NCI-H187 treated with DMSO at 0.1 percent for 48 hours (cell line): Measurements from ENCODE around the gene EVA1B.

Experiments used
- DNase-seq: peaks from one replicate; lab custom pipeline; 2025; lab: John Stamatoyannopoulos, UW

Gene EVA1B, protein sequence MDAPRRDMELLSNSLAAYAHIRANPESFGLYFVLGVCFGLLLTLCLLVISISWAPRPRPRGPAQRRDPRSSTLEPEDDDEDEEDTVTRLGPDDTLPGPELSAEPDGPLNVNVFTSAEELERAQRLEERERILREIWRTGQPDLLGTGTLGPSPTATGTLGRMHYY

DNA sequence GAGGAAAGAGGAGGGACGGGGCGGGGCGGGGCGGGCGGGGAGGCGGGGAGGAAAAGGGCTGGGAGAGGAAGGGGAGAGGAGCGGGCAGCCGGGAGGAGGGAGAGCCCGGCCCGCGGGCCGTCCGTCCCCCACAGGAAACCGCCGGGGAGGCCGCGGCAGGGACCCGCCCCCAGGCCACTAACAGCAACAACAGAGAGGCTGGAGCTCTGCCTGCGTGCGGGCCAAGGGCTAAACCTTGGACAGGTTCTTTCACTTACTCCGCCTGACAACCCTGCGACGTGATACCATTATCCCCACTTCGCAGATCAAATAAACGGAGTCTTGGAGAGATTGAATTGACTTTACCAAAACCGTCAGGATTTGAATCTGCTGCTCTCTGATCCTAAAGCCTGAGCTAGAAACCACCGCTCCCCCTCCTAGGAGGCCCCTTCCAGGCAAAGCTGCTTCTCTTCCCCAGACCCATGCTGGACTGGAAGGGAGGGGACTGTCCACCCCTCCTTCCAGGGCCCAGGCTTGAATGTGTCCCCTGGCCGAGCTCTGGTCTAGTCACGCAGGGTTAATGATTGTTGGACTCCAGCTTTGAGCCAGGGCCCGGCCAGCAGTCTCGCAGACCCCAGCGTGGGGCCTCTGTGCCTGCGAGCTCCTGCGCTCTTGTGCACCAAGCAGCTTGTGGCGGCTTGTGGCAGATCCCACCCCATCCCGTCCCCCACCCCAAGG is at the start of gene EVA1B:
Gene EVA1B (minus strand): TSS at position 10 of the 717 bp plus-strand sequence. CDS start 608 bp downstream, outside the sequence.
- DNase-seq: no peak

DNA sequence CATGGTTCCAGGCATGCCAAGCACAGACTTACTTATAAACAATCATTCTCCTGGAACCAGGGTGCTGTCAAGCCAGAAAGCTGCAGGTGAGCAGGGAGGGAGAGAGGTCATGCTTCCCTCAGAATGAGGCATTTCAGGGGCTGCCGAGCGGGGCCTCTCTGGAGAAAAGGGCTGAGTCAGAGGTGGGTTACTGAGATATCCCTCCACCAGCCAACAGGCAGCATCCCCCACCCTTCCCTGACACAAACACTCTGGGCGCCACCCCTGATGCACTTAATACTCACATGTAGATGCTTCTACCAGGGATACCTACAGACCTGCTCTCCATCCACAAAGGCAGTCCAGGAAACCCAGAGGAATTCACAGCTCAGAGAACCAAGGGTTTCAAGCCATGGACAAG is 49.2 kb upstream of the EVA1B start:
- no peak for DNase-seq

DNA sequence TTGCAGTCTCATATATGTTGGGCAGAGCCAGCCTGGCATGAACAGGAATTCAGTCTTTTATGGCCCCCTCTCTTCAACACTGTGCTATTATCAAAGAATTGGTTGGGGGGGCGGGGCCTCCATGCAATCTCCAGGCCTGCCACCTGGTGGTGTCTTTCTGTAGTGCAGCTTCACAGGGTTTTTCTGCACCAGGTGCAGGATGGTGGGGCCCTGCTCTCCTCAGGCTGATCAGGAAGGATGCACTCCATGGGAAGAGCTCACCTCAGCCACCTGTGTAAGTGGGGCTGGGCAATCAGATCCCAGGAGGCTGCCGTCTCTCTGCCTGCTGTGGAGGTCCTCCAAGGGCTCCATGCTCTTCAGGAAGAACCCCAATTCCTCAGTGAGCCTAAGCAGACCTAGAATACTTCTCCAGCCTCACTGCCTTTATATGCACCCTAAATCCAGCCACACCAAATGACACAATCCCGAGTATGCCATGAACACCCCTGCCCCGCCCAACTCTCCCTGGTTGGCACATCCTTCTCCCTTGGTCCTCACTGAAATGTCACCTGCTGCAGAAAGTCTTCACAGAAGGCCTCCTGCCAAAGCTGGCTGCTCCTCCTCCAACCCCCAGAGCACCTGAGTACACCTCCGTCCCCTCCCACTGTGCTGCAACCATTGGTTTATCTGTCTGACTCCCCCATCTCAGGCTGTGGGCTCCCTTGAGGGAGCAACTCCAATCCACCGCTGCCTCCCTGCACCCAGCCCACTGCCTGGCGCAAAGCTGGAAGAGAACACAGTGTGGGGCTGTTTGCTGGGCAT is 45.8 kb upstream of the EVA1B start:
- DNase-seq: peak; percentile 14

GRCh38 chr1:36367798-36368197 is 44.4 kb upstream of the EVA1B start:
- peak; percentile 74 for DNase-seq

DNA sequence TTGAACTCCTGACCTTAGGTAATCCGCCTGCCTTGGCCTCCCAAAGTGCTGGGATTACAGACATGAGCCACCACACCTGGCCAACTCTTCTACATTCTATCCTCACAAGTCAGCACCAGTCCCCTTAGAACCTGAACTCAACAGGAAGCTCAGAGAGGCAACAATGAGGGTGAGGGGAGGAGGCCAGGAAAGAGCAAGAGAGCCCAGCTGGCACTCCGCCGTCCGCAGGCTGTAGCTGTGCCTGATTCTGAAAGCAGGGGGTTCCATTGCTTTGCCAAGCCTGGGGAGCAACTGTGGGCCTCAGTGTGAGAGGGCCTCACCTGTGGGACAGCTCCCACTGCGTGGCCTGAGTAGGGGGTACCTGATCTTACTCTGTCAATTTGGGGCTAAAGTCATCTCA is 43.6 kb upstream of the EVA1B start:
- no peak for DNase-seq

DNA sequence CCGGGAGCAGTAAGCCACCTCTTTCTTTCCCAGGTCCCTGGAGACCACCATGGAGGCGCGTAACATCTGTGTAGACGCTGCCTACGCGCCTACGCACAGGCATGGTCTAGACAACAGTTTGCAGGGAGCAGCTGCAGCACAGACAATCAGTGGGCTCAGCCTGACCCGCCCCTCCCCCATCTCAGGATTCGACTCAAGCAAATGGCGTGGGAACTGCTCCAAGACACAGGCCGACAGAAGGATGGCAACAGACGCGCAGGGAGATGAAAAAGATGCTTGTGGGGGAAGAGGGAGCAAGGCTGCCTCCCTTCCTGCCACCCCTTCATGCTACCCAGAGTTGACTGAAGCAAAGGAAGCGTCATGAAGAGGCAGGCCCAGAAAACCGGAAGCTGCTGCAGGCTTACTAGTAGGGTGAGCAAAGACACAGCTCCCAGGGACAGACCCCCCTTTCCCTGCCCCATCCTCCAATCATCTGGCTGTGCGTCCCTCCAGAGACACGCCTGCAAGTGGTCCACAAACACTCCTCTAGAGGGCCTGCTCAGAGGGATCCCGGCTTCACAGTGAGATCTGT is 42.7 kb upstream of the EVA1B start:
- DNase-seq: no peak

- no peak for DNase-seq
These were observed 41.9 kb upstream of the EVA1B start for GRCh38 chr1:36365381-36365780.

DNA sequence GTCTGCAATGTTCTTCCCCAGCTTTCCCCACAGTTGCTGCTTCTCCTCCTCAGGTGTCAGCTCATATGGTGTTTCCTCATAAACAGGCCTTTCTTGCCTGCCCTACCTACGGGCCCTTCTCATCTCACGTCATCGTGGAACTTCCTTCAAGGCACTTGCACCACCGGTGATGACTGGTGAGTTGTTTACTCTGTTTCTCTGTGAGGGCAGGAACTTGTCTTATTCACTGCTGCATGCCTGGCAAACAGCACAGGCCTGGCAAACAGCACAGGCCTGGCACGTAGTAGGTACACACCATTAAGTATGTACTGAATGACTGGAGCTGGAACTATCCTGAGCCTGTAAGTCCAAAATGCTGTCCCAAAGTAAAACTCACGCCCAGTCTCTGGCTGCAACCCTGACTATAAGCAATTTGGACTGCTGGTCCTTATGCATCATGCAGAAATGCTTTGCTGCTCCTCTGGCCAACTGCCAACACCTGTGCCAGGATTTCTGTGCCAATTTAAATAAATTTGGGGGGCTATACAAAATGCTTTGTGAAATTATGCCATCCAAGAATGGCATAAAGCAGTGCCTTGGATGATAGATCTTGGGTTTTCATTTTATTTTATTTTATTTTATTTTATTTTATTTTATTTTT is 36.6 kb upstream of the EVA1B start:
- DNase-seq: no peak

- DNase-seq: no peak
These were observed 35.9 kb upstream of the EVA1B start for GRCh38 chr1:36359383-36359782.

DNA sequence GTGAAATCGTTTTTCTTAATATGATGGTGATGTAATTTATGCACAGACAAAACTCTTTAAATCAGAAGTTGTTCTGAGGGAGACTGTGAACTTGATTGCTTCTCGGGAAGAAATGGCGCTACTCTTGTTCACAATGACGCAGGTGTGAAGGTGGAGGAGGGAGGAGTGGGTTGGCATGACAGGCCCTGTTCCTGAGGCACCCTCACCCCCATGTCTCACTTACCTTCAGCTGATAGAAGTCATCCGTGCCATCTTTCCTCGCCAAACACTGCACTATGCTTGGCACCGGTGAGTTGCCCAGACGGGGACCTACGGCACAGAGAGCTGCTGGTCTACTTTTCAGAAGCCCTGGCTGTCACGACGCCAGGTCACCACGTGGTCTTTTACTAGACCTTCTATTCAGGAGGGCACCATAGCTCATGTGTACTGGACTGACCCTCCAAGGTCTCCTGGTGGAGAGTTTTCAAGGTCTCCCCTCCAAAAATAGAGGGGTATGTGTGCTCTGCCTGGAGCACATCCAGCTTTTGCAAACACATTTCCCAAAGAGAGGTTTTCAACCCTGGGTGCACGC is 35.2 kb upstream of the EVA1B start:
- DNase-seq: no peak

DNA sequence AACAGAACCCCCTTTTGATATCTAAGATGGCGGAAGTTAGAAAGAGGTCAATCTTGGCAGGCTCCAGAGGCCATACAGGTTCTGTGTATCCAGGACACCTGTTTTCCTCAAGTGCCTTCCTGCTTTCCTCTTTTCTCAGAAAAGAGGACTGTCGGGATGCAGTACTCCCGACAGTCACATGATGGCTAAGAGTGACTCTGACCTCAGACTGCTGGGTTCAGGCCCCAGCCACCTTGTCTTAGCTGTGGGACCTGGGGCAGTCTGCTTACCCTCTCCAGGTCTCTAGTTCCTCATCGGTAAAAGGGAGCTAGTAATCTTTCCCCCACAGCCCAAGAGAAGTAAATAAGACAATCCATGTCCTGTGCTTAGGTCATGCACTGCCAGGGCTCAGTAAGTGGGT is 32.4 kb upstream of the EVA1B start:
- no peak for DNase-seq

DNA sequence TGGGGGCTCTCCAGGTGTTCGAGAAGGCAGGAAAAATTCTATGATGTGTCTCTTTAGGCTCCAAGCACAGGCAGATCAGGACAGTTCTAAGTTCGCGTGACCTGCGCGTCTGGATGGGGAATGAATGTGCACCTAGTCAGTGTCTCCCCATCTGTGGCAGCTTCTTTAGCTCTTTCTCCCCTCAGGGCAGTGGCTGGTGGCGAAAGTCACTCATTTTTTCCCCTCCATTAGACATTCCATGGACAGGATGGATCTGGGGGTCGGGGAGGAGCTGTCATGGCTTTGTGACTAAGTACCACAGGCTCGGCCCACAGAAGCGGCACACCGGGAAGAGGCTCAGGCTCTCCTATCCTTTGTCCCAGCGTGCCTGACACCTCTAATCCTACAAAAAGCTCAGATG is 31.0 kb upstream of the EVA1B start:
- DNase-seq: no peak

- no peak for DNase-seq
These were observed 29.7 kb upstream of the EVA1B start for GRCh38 chr1:36352910-36353878.

DNA sequence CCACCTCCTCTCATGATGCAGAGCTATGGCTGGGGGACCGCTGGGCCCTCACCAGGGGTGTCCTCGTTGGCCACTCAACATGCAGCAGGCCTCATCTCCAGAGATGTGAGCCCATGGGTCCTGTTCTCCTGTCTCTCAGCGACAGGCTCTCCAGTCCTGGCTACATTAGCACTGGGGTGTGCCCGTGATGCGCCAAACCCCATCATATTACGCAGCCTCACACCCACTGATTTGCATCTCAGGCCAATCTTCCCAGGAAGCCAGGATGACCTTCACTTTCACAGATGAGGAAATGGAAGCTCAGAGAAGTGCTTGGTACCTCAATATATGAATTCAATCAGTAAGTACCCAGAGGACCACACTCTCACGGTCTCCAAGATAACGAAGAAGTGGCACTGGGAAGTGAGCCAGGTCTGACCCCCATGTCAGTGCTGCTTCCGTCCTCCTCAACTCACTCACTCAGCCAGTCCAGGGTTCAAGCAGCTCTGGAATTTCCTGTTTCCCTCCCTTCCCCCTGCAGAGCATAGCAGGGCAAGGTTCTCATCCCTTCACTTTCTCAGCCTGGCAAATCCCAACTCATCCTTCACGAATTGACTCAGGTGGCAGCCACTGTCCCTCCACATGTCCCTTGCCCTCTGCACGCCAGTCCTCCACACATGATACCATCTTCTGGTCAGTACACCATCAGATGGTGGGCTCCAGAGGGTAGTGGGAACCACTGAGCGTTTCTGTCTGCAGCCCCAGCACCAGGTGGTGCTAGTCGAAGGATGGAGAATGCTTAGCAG is 28.9 kb upstream of the EVA1B start:
- no peak for DNase-seq

- DNase-seq: no peak
These were observed 28.0 kb upstream of the EVA1B start for GRCh38 chr1:36351227-36351977.

DNA sequence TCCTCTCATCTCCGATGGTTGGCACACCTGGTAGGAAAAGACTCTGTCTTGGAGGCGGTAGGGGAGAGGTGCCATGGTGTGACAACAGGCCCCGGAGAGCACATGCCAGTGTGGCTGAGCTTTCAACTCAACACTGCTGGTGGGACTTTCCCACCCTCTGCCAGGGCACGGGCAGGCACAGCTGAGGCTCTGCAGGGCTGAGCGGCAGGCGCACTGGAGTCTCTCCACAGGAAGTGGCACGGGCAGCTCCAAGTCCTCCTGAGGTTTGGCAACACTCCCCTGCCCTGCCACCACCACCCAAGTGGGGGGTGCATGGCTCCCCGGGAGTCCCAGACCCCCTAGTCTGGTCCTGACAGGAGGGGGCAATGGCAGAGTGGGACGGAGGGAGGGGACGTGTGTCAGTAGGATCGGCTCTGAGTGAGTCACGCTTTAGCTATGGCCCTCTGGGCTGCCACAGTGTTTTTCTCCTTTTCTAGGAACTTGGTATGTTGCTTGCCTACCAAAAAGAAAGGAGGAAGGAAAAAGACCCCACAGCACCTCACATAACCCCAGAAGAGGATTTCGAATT is 27.3 kb upstream of the EVA1B start:
- no peak for DNase-seq

GRCh38 chr1:36349839-36350238 is 26.4 kb upstream of the EVA1B start:
- no peak for DNase-seq

DNA sequence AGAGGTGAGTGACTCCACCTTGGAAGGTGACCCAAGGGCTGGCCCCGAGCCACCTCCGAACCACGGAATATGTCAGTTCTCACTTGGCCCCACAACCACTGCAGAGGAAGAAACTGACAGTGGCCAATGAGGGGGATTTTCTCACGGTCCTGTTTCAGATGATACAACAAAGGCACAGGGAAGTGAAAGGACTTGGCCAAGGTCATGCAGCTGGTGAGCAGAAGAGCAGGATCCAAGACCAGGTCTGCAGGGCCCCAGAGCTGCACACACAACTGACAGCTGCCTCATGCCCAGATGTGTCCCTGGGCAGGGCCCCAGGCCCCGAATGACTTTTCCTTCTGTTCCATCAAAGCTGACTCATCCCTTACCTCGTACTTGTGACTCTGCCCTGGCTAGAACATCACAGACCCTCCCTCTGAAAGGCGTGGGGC is 25.8 kb upstream of the EVA1B start:
- DNase-seq: no peak
